GM12874 (cell line): Measurements from ENCODE around the gene OTOG.

Experiments used
- TF ChIP-seq, protein P1 (sequence below): IDR thresholded peaks from 2 replicates; pipeline ENCODE4 v1.5.1; 2011; ENCODE audit warnings: low read depth, mild to moderate bottlenecking, control low read depth, low read length, moderate library complexity; ENCODE audit not compliant: insufficient read depth

The OTOG gene

DNA sequence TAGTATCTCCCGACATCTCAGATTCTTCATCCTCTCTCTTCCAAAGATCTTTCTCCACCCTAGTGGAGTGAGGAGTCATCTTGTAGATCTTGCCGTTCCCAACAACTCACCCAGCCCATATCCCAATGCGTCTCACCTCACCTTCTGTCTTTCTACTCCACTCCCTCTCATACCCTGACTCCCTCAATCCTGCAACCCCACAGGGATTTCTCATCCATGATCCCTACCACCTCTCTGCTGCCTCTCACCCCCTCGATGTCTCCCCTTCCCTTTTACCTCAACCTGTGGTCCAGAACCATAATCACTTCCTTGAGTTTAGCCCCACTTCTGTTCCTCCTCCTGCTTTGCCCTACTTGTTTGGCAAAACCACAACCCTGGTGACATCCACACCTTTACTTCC is 41.7 kb downstream of the OTOG start:
- TF ChIP-seq, protein P1, sequence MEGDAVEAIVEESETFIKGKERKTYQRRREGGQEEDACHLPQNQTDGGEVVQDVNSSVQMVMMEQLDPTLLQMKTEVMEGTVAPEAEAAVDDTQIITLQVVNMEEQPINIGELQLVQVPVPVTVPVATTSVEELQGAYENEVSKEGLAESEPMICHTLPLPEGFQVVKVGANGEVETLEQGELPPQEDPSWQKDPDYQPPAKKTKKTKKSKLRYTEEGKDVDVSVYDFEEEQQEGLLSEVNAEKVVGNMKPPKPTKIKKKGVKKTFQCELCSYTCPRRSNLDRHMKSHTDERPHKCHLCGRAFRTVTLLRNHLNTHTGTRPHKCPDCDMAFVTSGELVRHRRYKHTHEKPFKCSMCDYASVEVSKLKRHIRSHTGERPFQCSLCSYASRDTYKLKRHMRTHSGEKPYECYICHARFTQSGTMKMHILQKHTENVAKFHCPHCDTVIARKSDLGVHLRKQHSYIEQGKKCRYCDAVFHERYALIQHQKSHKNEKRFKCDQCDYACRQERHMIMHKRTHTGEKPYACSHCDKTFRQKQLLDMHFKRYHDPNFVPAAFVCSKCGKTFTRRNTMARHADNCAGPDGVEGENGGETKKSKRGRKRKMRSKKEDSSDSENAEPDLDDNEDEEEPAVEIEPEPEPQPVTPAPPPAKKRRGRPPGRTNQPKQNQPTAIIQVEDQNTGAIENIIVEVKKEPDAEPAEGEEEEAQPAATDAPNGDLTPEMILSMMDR, result no peak

GRCh38 chr11:17590463-17590862 is 43.4 kb downstream of the OTOG start:
- TF ChIP-seq, protein P1, result no peak

- TF ChIP-seq, protein P1, result no peak
Observed at GRCh38 chr11:17591293-17591692, 44.2 kb downstream of the OTOG start.

- TF ChIP-seq, protein P1, result 0 out of 2 replicates have a peak, but pooled peaks have one; percentile 11
Observed at GRCh38 chr11:17593466-17594245, 46.6 kb downstream of the OTOG start.

DNA sequence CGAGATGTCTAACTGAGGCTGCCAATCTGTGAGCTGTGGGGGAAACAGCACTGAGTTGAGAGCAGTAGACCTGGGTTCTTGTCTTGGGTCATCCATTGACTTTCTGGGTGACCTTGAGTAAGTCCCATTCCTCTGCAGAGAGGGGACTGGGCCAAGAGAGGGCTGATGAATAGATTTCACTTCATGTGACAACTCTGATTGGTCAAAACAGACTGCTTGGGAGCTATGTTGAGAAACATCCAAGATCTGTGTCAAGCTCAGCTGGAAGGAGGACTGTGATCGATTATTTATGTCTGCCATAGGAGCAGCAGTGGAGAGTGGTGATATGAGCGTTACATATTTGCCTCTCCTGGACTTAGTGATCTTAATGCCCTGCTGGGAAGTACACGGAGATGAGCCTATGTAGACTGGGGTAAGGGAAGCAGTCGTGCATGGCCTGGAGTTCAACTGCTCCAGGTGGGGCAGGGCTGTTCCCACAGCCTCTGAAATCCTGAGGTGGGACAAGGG is 47.7 kb downstream of the OTOG start:
- TF ChIP-seq, protein P1, result no peak

- TF ChIP-seq, protein P1, result no peak
Observed at GRCh38 chr11:17595526-17596309, 48.7 kb downstream of the OTOG start.

DNA sequence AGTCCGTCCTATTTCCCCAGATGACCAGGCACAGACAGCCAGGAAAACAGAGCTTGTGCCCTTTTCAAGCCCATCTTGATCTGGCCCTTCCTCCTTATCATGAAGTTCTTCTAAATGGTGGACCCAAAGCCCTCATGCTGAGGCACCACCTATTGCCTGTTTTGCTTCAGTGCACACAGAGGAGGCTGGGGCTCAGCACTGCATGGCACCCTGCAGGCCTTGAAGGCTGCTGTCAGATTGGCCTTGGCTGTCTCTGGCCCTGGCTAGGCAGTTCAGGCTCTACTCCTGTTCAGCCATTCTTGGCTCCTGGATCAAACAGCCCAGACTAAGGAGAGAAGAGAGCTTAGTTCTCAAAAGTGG is 49.2 kb downstream of the OTOG start:
- TF ChIP-seq, protein P1, result no peak
